Duodenal mucosa (tissue), 2 donors: Measurements from ENCODE around the gene SLITRK3.
"Not testable (repeated sequence)": the region's sequence is repeated elsewhere in the genome, so short reads cannot be mapped to it uniquely, and the experiment has no call there.

Experiments
- H3K27ac ChIP-seq: one replicate; pipeline ENCODE4 v1.7.0; 2013; ENCODE audit warnings: low read depth, low read length
- H3K27me3 ChIP-seq, 2 donors: one replicate each; pipeline ENCODE4 v1.7.0; 2013; ENCODE audit warnings: low read length in 2 of 2, control low read depth in 1 of 2; ENCODE audit not compliant: insufficient read depth in 2 of 2, control insufficient read depth in 1 of 2
- H3K36me3 ChIP-seq, 2 donors: one replicate each; pipeline ENCODE4 v1.7.0; 2013; ENCODE audit warnings: low read length in 2 of 2, control low read depth in 1 of 2; ENCODE audit not compliant: insufficient read depth in 2 of 2, control insufficient read depth in 1 of 2
- H3K4me1 ChIP-seq, 2 donors: one replicate each; pipeline ENCODE4 v1.7.0; 2013; ENCODE audit warnings: low read length in 2 of 2, control low read depth in 1 of 2; ENCODE audit not compliant: insufficient read depth in 2 of 2, control insufficient read depth in 1 of 2
- H3K4me3 ChIP-seq, 2 donors: one replicate each; pipeline ENCODE4 v1.7.0; 2013; ENCODE audit warnings: low read length in 2 of 2, low read depth in 1 of 2
- H3K9ac ChIP-seq, 2 donors: one replicate each; pipeline ENCODE4 v1.7.0; 2013; ENCODE audit warnings: low read length in 2 of 2, low read depth in 1 of 2
- H3K9me3 ChIP-seq, 2 donors: one replicate each; pipeline ENCODE4 v1.7.0; 2013; ENCODE audit warnings: low read length in 2 of 2, control low read depth in 1 of 2; ENCODE audit not compliant: control insufficient read depth in 1 of 2

The SLITRK3 gene

GRCh38 chr3:165156757-165157420, 39.3 kb downstream of the SLITRK3 start:
- Histone ChIP-seq H3K4me1 (peaks cover 0 to 10% of the 10 kb centered on the region in 2 donors), H3K9me3 (no peaks in the 10 kb centered on the region), H3K4me3 (no peak overlapping the region), H3K27me3 (no peaks in the 10 kb centered on the region), H3K27ac (no peak overlapping the region), H3K36me3 (no peaks in the 10 kb centered on the region), H3K9ac (no peak overlapping the region)

DNA sequence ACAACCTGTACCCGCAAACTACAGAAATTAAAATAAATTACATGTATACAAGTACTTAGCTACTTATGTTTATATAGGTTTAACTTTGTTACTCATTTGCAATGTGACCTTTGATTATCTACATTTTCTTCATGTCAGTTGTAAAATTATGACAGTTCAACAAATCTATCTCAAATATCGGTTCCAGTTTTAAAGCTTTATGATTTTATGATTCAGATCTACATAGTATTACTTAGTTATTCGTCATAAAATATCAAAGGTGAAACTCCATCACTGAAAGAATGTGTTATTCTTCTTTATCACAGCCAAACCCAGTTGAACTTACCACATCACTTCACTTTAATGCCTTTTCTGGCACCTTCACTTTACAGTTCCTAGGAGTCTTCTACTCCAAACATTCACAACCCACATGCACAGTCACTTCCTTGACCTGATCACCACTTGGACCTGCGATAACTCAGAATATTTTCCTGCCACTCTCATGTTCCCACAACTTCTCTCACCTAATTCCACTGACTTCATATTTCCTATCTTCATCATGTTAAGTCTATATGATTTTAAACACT, 47.2 kb downstream of the SLITRK3 start:
- peaks cover 0 to 12% of the 10 kb centered on the region in 2 donors for H3K4me1 ChIP-seq
- H3K27me3 ChIP-seq = no peaks in the 10 kb centered on the region
- no peaks in the 10 kb centered on the region for H3K36me3 ChIP-seq
- H3K9ac ChIP-seq = no peak overlapping the region
- no peak overlapping the region for H3K27ac ChIP-seq
- H3K4me3 ChIP-seq = peak overlapping the region in 1 of 2 donors; percentile 46
- no peaks in the 10 kb centered on the region for H3K9me3 ChIP-seq

GRCh38 chr3:165144271-165144670, 51.9 kb downstream of the SLITRK3 start:
- no peak overlapping the region for H3K9ac ChIP-seq
- no peaks in the 10 kb centered on the region for H3K9me3 ChIP-seq
- H3K4me3 ChIP-seq = no peak overlapping the region
- H3K36me3 ChIP-seq = no peaks in the 10 kb centered on the region
- H3K27ac ChIP-seq = no peak overlapping the region
- H3K27me3 ChIP-seq = no peaks in the 10 kb centered on the region
- peaks cover 3 to 6% of the 10 kb centered on the region in 2 donors for H3K4me1 ChIP-seq

- not testable (repeated sequence) for H3K4me3 ChIP-seq, H3K9ac ChIP-seq, H3K4me1 ChIP-seq, H3K27me3 ChIP-seq, H3K36me3 ChIP-seq, H3K9me3 ChIP-seq, H3K27ac ChIP-seq
Measured at GRCh38 chr3:165139918-165140317, 56.3 kb downstream of the SLITRK3 start.
